Activated CD8-positive, alpha-beta T cell treated with anti-CD3 and anti-CD28 coated beads for 36 hours (primary cell): ENCODE measurements around the gene THSD7B. TPM values are rescaled to one million over a fixed set of nuclear protein-coding genes. Genes with fewer than 3 reads are reported as not detected.
"Not testable (repeated sequence)": the region's sequence is repeated elsewhere in the genome, so short reads cannot be mapped to it uniquely, and the experiment has no call there.

ENCODE experiments used
- ATAC-seq: fragments of 200-7000 bp; cut with Tn5 transposase; one replicate; pipeline ENCODE4 v1.10.0; 2021; ENCODE audit warnings: mild to moderate bottlenecking, moderate library complexity
- CTCF ChIA-PET: fragments of 350-600 bp; sonication (Branson Sonifier 250); formaldehyde crosslinking; loops from one replicate; lab custom pipeline; 2021; ENCODE audit warnings: antibody characterized with exemption; lab: Charles Lee
- POLR2A ChIA-PET: fragments of 350-600 bp; sonication (Branson Sonifier 250); formaldehyde crosslinking; loops from one replicate; lab custom pipeline; 2021; ENCODE audit warnings: antibody characterized with exemption; lab: Charles Lee
- DNase-seq: peaks from one replicate; pipeline ENCODE4 v3.0.0-alpha.2; 2020
- H3K27ac Mint-ChIP-seq: one replicate; pipeline ENCODE4 v1.8.0; 2021; ENCODE audit warnings: mild to moderate bottlenecking, mixed read lengths
- H3K27me3 Mint-ChIP-seq: one replicate; pipeline ENCODE4 v1.8.0; 2021; ENCODE audit warnings: mixed read lengths
- H3K36me3 Mint-ChIP-seq: one replicate; pipeline ENCODE4 v1.8.0; 2021; ENCODE audit warnings: low read depth, mixed read lengths
- H3K4me1 Mint-ChIP-seq: one replicate; pipeline ENCODE4 v1.8.0; 2021; ENCODE audit warnings: low read depth, mixed read lengths
- H3K4me3 Mint-ChIP-seq: one replicate; pipeline ENCODE4 v1.8.0; 2021; ENCODE audit warnings: mild to moderate bottlenecking, moderate library complexity, mixed read lengths
- H3K9me3 Mint-ChIP-seq: one replicate; pipeline ENCODE4 v1.8.0; 2021; ENCODE audit warnings: mixed read lengths
- intact Hi-C: fragments of 100-400 bp; cut with micrococcal nuclease; formaldehyde crosslinking; loops from one replicate; pipeline ENCODE4 v1.10.0; 2022
- total RNA-seq, 2 experiments: library from RNA; stranded (reverse); gene quantifications; one replicate each; pipeline ENCODE4 v1.2.3, GENCODE V29; 2021
- TF ChIP-seq, protein P1 (sequence below): fragments of 200-600 bp; IDR thresholded peaks from one replicate; pipeline ENCODE4 v1.8.0; 2022; ENCODE audit warnings: antibody characterized with exemption, mild to moderate bottlenecking

THSD7B gene
- total RNA-seq, 2 experiments from 2014 or later: not detected

DNA sequence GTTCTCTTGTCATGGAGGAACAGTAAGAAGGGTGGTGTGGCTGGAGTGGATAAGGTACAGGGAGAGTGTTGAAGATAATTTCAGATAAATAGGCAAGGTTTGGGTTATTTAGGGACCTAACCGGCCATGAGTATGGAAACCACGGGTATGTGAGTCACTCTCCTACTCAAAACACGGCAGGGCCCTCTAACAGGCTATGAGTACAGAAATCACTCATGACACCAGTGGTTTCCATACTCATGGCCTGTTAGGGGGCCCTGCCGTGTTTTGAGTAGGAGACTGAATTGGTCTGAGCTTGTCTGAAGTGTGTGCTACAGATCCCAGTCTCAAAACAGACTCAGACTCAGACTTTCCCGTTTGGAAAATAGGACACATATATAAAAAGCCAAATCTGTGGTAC lies 770.6 kb downstream of the THSD7B start:
- intact Hi-C loops: no loop called here
- Mint-ChIP-seq H3K36me3 (no peaks in the 10 kb centered on the region), H3K27ac (no peak overlapping the region), H3K4me3 (no peak overlapping the region), H3K4me1 (no peaks in the 10 kb centered on the region), H3K9me3 (peaks cover under 1% of the 10 kb centered on the region), H3K27me3 (no peaks in the 10 kb centered on the region)
- ATAC-seq (no peak), DNase-seq (peak; percentile 1)
- ChIA-PET CTCF (no interaction called here), POLR2A (no interaction called here)
- TF ChIP-seq, protein P1, sequence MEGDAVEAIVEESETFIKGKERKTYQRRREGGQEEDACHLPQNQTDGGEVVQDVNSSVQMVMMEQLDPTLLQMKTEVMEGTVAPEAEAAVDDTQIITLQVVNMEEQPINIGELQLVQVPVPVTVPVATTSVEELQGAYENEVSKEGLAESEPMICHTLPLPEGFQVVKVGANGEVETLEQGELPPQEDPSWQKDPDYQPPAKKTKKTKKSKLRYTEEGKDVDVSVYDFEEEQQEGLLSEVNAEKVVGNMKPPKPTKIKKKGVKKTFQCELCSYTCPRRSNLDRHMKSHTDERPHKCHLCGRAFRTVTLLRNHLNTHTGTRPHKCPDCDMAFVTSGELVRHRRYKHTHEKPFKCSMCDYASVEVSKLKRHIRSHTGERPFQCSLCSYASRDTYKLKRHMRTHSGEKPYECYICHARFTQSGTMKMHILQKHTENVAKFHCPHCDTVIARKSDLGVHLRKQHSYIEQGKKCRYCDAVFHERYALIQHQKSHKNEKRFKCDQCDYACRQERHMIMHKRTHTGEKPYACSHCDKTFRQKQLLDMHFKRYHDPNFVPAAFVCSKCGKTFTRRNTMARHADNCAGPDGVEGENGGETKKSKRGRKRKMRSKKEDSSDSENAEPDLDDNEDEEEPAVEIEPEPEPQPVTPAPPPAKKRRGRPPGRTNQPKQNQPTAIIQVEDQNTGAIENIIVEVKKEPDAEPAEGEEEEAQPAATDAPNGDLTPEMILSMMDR: no peak

GRCh38 chr2:137539336-137539735 lies 774.0 kb downstream of the THSD7B start:
- ChIA-PET POLR2A (no interaction called here), CTCF (no interaction called here)
- H3K27me3 Mint-ChIP-seq: no peaks in the 10 kb centered on the region
- intact Hi-C loops: no loop called here
- no peak for DNase-seq
- H3K4me1 Mint-ChIP-seq: no peaks in the 10 kb centered on the region
- peaks cover 12% of the 10 kb centered on the region for H3K9me3 Mint-ChIP-seq
- TF ChIP-seq, protein P1: no peak
- no peak overlapping the region for H3K4me3 Mint-ChIP-seq
- H3K36me3 Mint-ChIP-seq: no peaks in the 10 kb centered on the region
- ATAC-seq: no peak
- no peak overlapping the region for H3K27ac Mint-ChIP-seq

DNA sequence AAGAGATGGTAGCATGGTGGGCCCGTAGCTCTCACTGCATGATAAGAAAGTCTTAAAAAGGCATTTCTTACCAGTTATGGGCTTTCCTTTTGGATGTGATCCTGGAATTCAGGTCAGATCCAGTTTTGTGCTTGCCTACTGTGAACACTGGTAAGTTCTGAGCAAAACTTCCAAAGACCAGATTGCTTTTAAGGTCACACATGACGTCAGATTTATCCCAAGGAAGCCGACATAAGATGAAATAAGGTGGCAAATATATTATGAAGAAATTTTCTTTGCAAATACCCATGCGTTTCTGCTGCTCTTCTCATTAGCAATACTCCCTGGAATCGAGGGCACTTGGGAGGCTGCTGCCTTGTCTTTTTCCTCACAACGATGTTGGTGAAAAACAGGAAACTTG lies 782.5 kb downstream of the THSD7B start:
- Mint-ChIP-seq H3K9me3 (peaks cover 3% of the 10 kb centered on the region), H3K27ac (no peak overlapping the region), H3K4me1 (no peaks in the 10 kb centered on the region), H3K36me3 (no peaks in the 10 kb centered on the region), H3K27me3 (no peaks in the 10 kb centered on the region), H3K4me3 (no peak overlapping the region)
- TF ChIP-seq, protein P1: no peak
- ChIA-PET POLR2A (no interaction called here), CTCF (no interaction called here)
- intact Hi-C loops: no loop called here
- ATAC-seq: no peak
- DNase-seq: no peak

GRCh38 chr2:137566387-137566786 lies 801.0 kb downstream of the THSD7B start:
- peaks cover 2% of the 10 kb centered on the region for H3K9me3 Mint-ChIP-seq
- DNase-seq: no peak
- ChIA-PET CTCF (no interaction called here), POLR2A (no interaction called here)
- H3K4me3 Mint-ChIP-seq: no peak overlapping the region
- intact Hi-C loops: no loop called here
- ATAC-seq: no peak
- H3K27me3 Mint-ChIP-seq: no peaks in the 10 kb centered on the region
- no peaks in the 10 kb centered on the region for H3K36me3 Mint-ChIP-seq
- no peak overlapping the region for H3K27ac Mint-ChIP-seq
- TF ChIP-seq, protein P1: no peak
- no peaks in the 10 kb centered on the region for H3K4me1 Mint-ChIP-seq

- intact Hi-C loops: no loop called here
Measured at GRCh38 chr2:137570484-137570883, 805.1 kb downstream of the THSD7B start.

DNA sequence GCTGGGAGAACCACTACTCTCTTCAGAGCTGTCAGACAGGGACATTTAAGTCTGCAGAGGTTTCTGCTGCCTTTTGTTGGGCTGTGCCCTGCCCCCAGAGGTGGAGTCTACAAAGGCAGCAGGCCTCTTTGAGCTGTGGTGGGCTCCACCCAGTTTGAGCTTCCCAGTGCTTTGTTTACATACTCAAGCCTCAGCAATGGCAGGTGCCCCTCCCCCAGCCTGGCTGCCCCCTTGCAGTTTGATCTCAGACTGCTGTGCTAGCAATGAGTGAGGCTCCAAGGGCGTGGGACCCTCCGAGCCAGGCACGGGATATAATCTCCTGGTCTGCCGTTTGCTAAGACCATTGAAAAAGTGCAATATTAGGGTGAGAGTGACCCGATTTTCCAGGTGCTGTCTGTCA lies 822.5 kb downstream of the THSD7B start:
- H3K27me3 Mint-ChIP-seq, CTCF ChIA-PET, DNase-seq, POLR2A ChIA-PET, H3K4me3 Mint-ChIP-seq, H3K9me3 Mint-ChIP-seq, ATAC-seq, intact Hi-C loops, H3K4me1 Mint-ChIP-seq, H3K36me3 Mint-ChIP-seq, H3K27ac Mint-ChIP-seq: not testable (repeated sequence)

More at GRCh38 chr2:137570484-137570883, 805.1 kb downstream of the THSD7B start:
- Mint-ChIP-seq H3K4me3 (no peak overlapping the region), H3K27ac (no peak overlapping the region), H3K36me3 (no peaks in the 10 kb centered on the region), H3K4me1 (no peaks in the 10 kb centered on the region), H3K27me3 (no peaks in the 10 kb centered on the region), H3K9me3 (no peaks in the 10 kb centered on the region)
- CTCF ChIA-PET: no interaction called here
- DNase-seq (no peak), ATAC-seq (no peak)
- TF ChIP-seq, protein P1: no peak
- POLR2A ChIA-PET: no interaction called here

- H3K27me3 Mint-ChIP-seq, H3K4me3 Mint-ChIP-seq, H3K4me1 Mint-ChIP-seq, H3K9me3 Mint-ChIP-seq, CTCF ChIA-PET, intact Hi-C loops, DNase-seq, H3K36me3 Mint-ChIP-seq, POLR2A ChIA-PET, ATAC-seq, H3K27ac Mint-ChIP-seq: not testable (repeated sequence)
Measured at GRCh38 chr2:137588578-137588977, 823.2 kb downstream of the THSD7B start.
